Inflammatory macrophage treated with lipopolysaccharide for 1 hour (primary cell): Measurements from ENCODE around the gene MAP3K10.
"Not testable (repeated sequence)": the region's sequence is repeated elsewhere in the genome, so short reads cannot be mapped to it uniquely, and the experiment has no call there.

Experiments
- DNase-seq, 2 donors: peaks; one replicate each; pipeline ENCODE4 v3.0.0-alpha.2; 2020 to 2022

Gene MAP3K10

DNA sequence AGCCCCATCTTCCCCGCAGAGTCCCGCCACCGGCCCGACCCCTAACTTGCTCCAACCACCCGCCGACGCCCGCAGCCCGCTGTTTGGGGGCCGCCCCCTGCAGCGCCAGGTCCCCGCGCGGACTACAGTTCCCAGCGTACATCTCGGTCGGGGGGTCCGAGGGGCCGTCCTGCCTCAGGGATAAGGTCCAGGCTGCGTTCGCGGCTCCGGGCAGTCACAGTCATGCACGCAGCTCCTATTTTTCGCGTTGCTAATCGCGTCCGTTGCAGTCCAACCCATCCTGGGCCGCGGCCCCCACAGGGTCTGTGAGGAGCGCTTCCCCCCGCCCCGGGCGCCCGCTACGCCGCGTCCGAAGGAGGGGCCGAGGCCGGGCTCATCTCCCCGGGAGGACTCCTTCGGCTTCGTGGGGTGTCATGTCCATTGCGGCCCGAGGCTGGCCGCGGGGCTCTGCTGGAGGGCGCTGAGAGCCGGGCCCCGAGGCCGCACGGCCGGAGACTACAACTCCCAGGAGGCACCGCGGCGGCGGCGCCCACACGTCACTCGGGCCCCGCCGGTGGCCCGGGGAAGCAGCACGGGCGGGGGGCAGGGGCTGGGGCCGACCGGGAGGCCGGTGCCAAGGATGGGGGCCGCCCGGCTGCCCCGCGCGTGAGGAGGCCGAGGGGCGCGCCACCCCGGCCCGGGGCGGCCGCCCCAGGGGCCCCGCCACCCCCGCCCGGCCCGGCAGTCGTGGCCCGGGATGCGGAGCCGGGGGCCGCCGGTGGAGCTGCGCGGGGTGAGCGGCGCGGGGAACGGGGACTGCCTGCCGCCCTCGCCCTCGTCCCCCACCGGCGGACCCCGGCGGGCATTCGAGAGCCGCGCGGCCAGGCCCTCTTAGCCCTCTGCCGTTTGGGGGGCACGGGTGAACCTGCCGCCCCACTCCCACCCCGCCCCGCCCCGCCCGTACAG, at the start of gene MAP3K10:
Gene MAP3K10, plus strand, starts transcription at position 536 of the 945 bp plus-strand sequence. CDS start 606 bp downstream, outside the sequence.
- DNase-seq: peak; percentile 50 to 68

- DNase-seq: no peak
These were observed 49.7 kb upstream of the MAP3K10 start for GRCh38 chr19:40141551-40141950.

GRCh38 chr19:40143612-40144011, 47.6 kb upstream of the MAP3K10 start:
- DNase-seq: peak; percentile 34 to 35

DNA sequence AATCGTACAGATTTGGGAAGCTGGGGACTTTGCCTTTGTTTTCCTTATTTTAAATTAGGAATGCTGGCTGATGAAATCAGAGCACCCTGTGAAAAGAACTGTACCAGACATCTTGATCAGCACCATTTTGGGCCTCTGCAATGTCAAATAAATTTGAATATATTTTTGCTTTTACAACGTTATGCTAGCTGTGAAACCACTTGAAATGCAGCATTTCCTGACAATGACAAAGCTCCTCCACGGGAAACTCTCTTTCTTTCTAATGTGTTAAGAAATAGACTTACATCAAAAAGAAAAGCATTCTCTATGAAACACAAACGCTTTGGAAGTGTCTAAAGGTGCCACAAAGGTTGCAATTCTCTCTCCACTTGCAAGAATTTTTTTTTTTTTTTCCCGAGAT, 47.1 kb upstream of the MAP3K10 start:
- DNase-seq: peak in 1 of 2 donors; percentile 20

DNA sequence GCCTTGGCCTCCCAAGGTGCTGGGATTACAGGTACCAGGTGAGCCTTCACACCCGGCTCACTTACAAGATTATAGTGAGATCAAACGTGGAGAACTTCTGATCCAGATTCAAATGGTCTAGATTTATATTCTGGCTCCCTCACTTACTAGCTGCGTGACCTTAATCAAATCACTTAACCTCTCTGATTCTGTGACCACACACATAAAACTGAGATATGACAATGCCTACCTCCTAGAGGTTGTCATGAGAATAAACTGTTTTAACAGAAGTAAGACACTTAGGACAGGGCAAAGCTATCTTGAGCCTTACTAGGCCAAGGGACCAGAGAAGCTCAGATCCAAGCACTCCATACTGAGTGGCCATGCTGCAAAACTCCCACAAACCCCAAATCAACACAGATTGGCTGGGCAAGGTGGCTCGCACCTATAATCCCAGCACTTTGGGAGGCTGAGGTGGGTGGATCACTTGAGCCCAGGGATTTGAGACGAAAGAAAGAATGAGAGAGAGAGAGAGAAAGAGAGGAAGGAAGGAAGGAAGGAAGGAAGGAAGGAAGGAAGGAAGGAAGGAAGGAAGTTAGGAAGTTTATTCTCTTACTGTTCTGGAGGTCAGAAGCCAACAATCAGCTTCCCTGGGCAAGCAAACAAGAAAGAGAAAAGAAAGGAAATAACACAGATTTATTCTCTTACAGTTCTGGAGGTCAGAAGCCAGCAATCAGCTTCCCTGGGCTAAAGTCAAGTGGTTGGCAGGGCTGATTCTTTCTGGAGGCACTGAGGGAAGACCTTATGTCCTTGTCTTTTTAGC, 46.1 kb upstream of the MAP3K10 start:
- DNase-seq: no peak

GRCh38 chr19:40145749-40146029, 45.5 kb upstream of the MAP3K10 start:
- not testable (repeated sequence) for DNase-seq

DNA sequence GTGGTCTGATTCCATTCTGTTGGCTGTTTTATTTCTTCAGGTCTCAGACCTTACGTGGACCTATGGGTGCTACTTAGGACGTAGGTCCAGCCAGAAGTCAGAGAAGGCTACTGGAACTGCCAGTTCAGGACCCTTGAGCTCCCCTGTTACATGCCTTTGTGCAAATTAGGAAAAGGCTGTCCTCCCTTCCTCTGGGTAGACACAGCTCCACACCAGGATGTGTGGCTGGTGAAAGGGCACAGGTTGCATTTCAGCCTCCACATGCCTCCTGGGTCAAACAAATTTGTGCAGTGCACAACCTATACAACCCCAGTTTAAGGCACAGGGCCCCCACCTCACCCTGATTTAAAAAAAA, 43.9 kb upstream of the MAP3K10 start:
- no peak for DNase-seq

GRCh38 chr19:40147693-40148347, 43.4 kb upstream of the MAP3K10 start:
- DNase-seq: peak; percentile 87 to 89

GRCh38 chr19:40149501-40149900, 41.7 kb upstream of the MAP3K10 start:
- DNase-seq: no peak

- DNase-seq: peak; percentile 41
These were observed 41.1 kb upstream of the MAP3K10 start for GRCh38 chr19:40150170-40150569.

GRCh38 chr19:40154121-40154680, 37.0 kb upstream of the MAP3K10 start:
- DNase-seq: no peak

DNA sequence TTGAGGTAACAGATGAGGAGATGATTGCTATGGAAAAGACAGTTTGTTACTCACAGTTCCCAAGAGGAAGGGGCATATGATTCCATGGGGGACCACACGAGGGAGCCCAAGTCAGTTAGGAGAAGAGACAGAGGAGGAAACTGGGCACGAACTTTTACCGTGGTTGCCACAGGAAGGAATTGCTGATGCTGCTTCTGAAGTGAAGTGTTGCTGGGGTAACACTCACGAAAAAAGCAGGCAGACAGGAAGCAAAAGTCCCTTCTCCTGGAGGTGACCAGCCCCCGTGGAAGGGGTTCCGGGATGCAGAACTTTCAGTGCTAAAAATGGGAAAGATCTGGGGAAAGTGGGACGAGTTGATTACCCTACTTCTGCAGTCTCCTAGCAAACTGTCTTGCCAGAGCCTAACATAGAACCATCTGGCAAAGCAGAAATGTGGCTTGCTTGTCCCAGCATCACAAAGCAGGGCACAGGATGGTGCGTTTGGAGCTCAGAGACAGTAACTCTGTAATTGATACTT, 35.4 kb upstream of the MAP3K10 start:
- peak in 1 of 2 donors; percentile 55 for DNase-seq

DNA sequence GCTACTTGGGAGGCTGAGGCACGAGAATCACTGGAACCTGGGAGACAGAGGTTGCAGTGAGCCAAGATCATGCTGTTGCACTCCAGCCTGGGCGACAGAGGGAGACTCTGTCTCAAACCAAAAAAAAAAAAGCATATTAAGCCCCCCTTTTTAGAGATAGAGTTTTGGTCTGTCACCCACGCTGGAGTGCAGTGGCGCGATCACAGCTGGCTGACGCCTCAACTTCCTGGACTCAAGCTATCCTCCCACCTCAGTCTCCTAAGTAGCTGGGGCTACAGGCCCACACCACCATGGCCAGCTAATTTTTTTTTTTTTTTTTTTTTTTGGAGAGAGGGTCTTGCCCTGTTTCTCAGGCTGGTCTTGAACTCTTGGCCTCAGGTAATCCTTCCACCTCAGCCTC, 34.2 kb upstream of the MAP3K10 start:
- DNase-seq: no peak

- no peak for DNase-seq
These were observed 31.5 kb upstream of the MAP3K10 start for GRCh38 chr19:40159744-40160143.

GRCh38 chr19:40162104-40162503, 29.1 kb upstream of the MAP3K10 start:
- DNase-seq: no peak

DNA sequence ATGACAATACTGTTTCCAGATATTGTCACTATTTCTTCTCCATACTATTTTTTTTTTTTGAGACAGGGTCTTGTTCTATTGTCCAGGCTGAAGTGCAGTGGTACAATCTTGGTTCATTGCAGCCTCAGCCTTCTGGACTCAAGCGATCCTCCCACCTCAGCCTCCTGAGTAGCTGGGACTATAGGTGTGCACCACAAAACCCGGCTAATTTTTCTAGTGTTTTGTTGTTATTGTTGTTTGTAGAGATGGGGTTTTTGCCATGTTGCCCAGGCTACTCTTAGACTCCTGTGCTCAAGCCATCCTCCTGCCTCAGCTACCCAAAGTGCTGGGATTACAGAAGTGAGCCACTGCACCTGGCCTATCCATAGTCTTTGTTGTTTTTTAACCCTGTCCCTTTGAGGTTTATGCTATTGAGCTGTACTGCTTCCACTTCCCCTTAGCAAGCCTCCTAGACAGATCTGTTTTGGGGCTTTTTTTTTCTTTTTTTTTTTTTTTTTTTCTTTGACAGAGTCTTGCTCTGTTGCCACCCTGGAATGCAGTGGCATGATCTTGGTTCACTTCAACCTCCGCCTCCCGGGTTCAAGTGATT, 27.6 kb upstream of the MAP3K10 start:
- DNase-seq: no peak

GRCh38 chr19:40165362-40165937, 25.8 kb upstream of the MAP3K10 start:
- DNase-seq: peak in 1 of 2 donors; percentile 83

GRCh38 chr19:40169482-40170302, 21.5 kb upstream of the MAP3K10 start:
- DNase-seq: not testable (repeated sequence)

GRCh38 chr19:40170303-40170989, 20.8 kb upstream of the MAP3K10 start:
- not testable (repeated sequence) for DNase-seq

DNA sequence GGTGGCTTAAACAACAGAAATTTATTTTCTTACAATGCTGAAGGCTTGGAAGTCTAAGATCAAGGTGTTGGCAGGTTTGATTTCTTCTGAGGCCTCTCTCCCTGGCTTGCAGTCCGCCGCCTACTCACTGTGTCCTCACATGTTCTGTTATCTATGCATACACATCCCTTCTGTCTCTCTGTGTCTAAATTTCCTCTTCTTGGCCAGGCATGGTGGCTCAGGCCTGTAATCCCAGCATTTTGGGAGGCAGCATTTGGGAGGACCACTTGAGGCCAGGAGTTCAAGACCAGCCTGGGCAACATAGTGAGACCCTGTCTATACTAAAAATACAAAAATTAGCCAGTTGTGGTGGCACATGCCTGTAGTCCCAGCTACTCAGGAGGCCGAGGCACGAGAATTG, 19.9 kb upstream of the MAP3K10 start:
- DNase-seq: not testable (repeated sequence)
